T-helper 2 cell (primary cell): ENCODE data around the gene SYT17.
A peak's percentile ranks its signal among the peaks of the same experiment; 100 is the strongest.

ENCODE experiments used
- DNase-seq, 5 experiments: peaks; one replicate each; pipeline versions ENCODE4 v3.0.0 to v3.0.0-alpha.2; 2012 to 2022

The SYT17 gene

GRCh38 chr16:19139436-19140091 lies 28.5 kb upstream of the SYT17 start:
- DNase-seq = no peak

DNA sequence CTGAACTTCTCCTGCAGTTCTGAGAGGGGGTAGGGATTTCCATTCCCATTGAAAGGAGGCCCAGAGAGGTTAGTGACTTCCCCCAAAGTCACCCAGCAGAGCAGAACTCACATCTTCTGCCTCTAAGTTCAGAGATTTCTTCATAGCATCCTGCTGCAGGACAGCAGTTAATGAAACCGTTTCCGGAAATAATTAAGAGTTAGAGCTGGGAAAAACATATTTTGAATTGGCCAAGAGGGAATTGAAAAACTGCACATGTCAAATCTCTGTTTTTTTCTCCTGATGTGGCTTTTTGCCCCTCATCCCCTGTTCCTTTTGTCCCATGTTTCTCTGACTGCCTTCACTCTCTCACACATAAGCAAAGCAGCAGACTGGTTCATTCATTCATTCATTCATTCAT lies 27.6 kb upstream of the SYT17 start:
- no peak for DNase-seq

- no peak for DNase-seq
Measured at GRCh38 chr16:19142939-19143598, 25.0 kb upstream of the SYT17 start.

DNA sequence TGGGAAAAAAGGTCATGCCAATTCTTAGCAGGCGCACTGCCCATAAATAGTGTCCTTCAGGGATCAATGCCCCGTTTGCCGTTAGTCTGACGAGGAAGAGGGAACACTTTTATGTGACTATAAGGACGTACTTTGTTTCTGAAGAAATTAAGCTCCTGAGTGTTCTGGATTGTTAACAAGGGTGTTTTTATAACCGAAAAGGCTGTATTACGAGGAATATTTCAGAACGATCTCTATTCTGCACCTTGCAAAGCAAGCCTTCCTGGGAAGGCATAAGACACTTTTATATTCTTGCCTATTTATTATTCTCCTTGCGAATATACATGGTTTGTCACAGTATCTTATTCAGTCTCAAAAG lies 24.5 kb upstream of the SYT17 start:
- DNase-seq = no peak

DNA sequence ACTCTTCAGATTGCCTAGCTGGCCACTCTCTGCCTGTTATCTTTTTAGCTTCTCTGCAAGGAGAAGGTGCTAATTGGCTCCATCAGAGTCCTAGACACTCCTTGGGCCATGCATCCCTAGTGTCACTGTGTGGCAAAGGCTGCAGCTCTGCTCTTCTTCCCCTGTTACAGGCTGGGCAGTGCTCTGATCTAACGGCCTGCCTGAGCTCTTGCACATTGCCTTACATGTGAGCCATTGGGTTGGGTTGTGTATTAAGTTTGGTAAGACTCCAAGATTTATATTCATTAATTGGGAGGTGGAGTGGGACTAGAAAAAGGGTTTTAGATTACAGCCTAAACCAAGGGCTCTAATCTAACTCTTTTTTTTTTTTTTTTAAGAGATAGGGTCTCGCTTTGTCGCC lies 23.0 kb upstream of the SYT17 start:
- no peak for DNase-seq

DNA sequence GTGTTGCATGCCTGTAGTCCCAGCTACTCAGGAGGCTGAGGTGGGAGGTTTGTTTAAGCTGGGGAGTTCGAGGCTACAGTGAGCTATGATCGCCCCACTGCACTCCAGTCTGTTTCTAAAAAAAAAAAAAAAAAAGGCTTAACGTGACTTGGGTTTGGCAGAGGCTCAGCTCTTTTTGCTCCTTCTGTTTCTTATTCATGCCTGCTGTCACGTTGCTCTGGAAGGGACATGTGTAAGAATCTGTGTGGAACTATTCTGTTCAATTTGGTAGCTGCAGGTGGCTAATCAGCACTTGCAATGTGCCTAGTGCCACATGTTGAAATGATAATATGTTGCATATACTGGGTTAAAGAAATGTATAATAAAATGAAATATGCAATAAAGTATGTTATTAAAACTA lies 20.9 kb upstream of the SYT17 start:
- no peak for DNase-seq

GRCh38 chr16:19147627-19148026 lies 20.4 kb upstream of the SYT17 start:
- DNase-seq = no peak

DNA sequence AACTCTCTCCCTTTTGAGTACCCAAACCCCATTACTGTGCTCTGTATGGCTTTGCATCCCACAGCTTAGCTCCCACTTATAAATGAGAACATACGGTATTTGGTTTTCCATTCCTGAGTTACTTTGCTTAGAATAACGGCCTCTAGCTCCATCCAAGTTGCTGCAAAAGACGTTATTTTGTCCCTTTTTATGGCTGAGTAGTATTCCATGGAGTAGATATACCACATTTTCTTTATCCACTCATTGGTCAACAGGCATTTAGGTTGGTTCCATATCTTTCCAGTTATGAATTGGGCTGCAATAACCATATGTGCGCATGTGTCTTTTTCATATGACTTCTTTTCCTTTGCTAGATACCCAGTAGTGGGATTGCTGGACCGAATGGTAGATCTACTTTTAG lies 19.9 kb upstream of the SYT17 start:
- no peak for DNase-seq

DNA sequence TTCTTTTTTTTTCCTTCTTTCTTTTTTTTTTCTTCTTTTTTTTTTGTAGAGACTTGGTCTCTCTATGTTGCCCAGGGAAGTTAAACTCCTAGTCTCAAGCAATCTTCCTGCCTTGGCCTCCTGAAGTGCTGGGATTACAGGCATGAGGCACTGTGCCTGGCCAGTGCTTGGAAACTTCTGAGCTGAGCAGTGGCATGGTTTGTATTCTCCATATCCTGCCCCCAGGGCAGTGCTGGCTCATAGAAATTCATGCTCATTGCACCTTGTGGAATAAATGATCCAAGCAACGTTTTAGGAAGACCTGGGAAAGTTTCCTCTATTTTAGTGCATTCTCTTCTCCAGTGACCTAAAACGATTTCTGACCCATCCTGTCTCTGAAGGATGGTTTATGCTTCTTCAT lies 16.7 kb upstream of the SYT17 start:
- no peak for DNase-seq

GRCh38 chr16:19152042-19152441 lies 16.0 kb upstream of the SYT17 start:
- no peak for DNase-seq

- DNase-seq = peak in 1 of 5 experiments; percentile 10
Measured at GRCh38 chr16:19153876-19154275, 14.2 kb upstream of the SYT17 start.

GRCh38 chr16:19162085-19162484 lies 6.0 kb upstream of the SYT17 start:
- no peak for DNase-seq

GRCh38 chr16:19163215-19163614 lies 4.8 kb upstream of the SYT17 start:
- no peak for DNase-seq

DNA sequence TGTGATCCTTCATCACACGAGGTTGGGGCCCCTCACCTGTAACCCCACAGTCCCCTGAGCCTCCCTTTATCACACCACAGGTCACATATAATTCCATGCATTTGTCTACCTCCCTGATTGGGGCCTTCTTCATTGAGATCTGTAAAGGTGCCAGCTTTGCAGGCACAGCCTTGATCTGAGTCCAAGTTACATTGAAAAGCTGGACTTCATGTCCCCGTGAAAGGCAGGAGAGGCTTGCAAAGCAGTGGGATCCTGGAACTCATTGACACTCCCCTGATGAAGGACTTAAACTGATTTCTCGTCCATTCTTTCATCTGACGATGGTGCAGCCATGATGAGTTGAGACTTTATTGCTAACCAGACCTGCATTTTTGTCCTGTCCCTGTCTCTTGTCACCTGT lies 3.8 kb upstream of the SYT17 start:
- no peak for DNase-seq

- DNase-seq = no peak
Measured at GRCh38 chr16:19165101-19165500, 2.9 kb upstream of the SYT17 start.

GRCh38 chr16:19166500-19166899 lies 1.5 kb upstream of the SYT17 start:
- no peak for DNase-seq

DNA sequence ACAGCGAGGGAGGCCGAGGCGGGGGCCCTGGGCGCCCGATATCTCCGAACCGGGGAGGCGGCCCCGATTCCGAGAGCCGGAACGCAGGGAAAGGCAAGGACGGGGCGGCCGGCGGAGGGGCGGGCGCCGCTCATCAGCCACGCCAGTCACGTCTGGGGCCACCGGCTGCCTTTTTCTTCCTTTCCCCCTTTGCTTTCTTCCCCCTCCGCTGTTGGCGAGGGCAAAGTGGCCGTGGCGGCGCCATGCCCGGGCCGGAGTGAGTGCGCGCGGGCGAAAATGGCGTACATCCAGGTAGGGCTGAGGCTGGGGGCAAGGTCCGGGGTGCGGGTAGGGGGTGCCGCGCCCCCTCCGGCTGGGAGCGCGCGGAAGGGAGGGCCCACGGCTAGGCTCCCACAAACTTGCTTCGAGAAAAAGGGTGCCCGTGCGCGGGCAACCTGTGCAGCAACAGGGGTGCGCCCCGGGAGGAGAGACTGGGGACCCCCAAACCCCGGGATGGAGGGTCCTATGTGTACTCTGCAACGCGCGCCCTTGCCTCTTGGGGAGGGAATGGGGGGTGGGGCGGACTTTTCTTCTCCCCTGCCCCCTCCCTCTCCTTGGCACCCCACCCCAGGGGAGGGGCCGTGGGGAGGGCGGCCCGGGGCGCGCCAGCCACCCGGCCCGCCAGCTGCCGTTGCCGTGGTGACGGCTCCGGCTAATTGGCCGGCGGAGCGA lies 486 bp downstream of the SYT17 start:
- no peak for DNase-seq

DNA sequence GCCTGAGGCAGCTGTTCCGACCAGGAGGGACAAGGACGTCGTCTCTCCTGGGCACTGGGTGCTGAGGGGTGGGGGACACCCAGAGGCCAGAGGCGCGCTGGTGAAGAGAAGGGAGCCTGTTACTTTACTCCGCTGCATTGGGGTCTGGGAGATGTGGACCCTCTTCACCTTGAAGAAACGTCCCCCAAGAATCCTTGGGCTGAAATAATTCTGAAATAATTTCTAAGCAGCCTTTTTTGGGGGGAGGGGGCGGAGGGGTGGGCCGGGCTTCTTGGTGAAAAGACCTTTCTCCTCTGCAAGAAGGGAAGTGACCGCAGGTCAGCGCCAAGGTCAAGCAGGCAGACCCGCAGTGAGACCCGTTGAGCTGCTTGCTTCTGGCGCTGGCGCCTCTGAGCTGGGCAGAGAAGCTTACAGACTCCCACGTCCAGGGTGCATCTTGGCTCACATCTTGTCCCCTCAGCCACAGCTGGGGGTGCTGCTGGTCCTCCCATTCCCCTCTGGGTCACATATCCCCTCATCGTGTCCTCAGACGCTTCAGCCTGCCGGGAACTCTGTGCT lies 1.1 kb downstream of the SYT17 start:
- no peak for DNase-seq

DNA sequence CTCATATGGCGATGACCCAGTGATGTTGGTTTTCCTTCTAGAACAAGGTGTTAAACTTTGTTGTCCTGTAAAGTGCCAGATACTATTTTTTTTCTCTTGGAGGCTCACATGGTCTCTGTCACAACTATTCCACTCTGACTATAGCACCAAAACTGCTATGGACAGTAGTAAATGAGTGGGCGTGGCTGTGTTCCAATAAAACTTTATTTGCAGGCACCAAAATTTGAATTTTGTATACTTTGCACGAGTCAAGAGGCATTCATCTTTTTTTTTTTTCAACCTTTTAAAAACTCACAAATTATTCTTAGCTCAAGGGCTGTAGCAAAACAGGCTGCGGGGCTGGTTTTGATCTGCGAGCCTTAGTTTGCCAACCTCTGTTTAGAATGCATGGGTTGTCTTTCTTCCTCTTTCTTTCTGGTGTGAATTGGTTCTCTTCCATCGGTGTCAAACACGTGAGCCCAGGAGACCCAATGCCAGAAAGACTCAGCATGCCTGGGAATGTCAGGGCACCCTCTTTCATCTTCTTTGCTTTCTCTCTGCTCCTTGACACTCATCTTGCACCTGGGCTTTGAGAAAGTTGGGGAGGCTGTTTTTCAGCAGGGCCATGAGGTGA lies 2.1 kb downstream of the SYT17 start:
- no peak for DNase-seq

DNA sequence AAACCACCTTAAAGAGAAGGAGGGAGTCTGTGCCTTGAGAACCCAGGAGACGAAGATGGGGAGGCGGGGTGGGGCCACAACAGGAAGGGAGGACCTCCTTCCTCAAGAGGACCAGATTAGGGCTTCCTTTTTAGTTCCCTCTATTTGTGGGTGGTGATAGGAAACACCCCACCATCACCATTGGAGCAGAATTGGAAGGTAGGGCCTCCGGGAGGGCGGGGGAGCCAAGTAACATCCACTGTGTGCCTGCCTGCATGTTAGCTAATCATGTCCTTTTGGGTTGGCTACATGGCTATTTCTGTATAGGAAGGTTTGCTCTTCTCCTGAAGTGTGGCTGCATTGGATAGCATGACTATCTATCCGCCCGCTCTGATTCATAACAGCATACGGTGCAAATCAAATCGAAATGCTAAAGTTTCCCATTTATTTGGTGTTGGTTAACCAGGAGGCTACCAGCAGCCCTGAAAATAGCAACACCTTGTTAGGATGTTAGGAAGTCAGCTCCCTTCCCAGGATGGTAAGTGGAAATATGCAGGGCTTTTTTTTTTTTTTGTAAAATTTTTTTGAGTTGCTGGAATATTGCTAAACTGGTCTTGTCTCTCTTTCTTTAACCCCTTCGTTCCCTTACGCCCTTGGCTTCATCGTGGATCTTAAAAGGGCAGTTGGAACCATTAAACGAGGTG lies 4.2 kb downstream of the SYT17 start:
- DNase-seq = no peak

DNA sequence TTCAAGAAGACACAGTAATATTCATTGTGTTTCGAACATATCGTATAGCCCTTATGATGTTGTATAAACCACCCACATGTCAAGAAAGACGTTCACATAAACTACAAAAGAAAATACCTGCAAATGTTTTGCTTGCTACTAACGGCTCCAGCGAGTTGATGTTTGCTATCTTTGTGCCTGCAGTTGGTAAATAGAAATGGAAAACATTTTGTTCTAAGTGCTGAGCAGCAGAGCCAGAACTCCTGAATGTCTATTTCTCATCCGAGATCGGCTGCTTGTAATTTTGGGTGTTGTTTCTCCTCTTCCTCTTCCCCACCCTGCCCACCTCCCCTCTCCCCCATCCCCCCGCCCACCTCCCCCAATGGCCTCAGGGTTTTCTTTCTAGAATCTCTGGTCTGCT lies 5.0 kb downstream of the SYT17 start:
- DNase-seq = no peak

- no peak for DNase-seq
Measured at GRCh38 chr16:19173649-19174383, 5.8 kb downstream of the SYT17 start.
